Nephron (organoid): Measurements from ENCODE around the gene LRRTM4.
"Not testable (repeated sequence)": the region's sequence is repeated elsewhere in the genome, so short reads cannot be mapped to it uniquely, and the experiment has no call there.

Experiments used
- H3K27ac Mint-ChIP-seq, 3 experiments: 2 replicates each; pipeline ENCODE4 v1.8.0; 2020; ENCODE audit warnings: mixed read lengths in 3 of 3, mild to moderate bottlenecking in 2 of 3, moderate library complexity in 1 of 3
- H3K27me3 Mint-ChIP-seq: 2 replicates; pipeline ENCODE4 v1.8.0; 2021; ENCODE audit warnings: low read depth, mild to moderate bottlenecking, moderate library complexity, mixed read lengths
- H3K36me3 Mint-ChIP-seq: 2 replicates; pipeline ENCODE4 v1.8.0; 2020; ENCODE audit warnings: low read depth, mixed read lengths
- H3K4me1 Mint-ChIP-seq: 2 replicates; pipeline ENCODE4 v1.8.0; 2020; ENCODE audit warnings: mixed read lengths
- H3K4me3 Mint-ChIP-seq, 3 experiments: 2 replicates each; pipeline ENCODE4 v1.8.0; 2020; ENCODE audit warnings: mild to moderate bottlenecking in 3 of 3, mixed read lengths in 3 of 3, moderate library complexity in 2 of 3
- H3K9me3 Mint-ChIP-seq: 2 replicates; pipeline ENCODE4 v1.8.0; 2020; ENCODE audit warnings: mixed read lengths
- CTCF ChIP-seq, 3 experiments: fragments of 200-600 bp; sonication (generic); IDR thresholded peaks; one replicate each; pipeline ENCODE4 v1.5.0; 2021; ENCODE audit warnings: antibody characterized with exemption in 3 of 3; ENCODE audit not compliant: unreplicated experiment in 3 of 3

The LRRTM4 gene

DNA sequence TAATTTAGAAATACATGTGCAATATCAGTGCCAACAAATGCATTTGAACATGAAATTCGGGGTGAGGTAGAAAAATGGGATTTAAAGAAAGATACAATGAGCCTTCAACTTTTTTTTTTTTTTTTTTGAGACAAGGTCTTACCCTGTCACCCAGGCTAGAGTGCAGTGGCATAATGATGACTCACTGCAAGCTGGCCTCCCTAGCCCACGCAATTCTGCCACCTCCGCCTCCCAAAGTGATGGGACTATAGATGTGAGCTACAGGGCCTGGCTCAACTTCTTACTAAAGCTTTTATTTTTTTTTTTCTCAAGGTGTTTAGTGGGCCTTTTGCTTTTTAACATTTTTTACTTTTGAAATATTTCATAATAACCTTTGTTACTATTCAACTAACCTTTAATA lies 365.6 kb downstream of the LRRTM4 start:
- Mint-ChIP-seq H3K36me3 (no peaks in the 10 kb centered on the region), H3K4me1 (peaks cover 5% of the 10 kb centered on the region), H3K27me3 (no peaks in the 10 kb centered on the region), H3K4me3 (no peak overlapping the region), H3K27ac (no peak overlapping the region), H3K9me3 (no peaks in the 10 kb centered on the region)
- TF ChIP-seq CTCF (IDR thresholded peaks at IDR 0.05; ENCODE audit: unreplicated experiment in 3 of 3): no peak

DNA sequence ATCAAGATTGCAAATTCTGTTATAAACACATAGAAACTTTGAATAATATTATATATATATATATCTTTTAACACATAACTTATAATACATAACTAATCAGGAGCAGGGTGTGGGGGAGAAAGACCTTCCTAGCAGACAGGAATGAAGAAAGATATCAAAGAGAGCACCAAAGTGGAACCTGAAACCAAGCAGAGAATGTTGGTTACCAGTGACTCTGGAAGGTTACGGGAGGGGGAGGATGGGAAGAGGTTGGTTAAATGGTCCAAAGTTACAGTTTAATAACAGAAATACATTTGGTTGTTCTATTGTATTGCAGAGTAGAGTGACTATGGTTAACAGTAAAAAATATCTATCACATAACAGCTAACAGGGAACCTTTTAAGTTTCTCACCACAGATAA lies 366.7 kb downstream of the LRRTM4 start:
- no peak for TF ChIP-seq CTCF (IDR thresholded peaks at IDR 0.05; ENCODE audit: unreplicated experiment in 3 of 3)
- Mint-ChIP-seq H3K36me3 (no peaks in the 10 kb centered on the region), H3K27ac (peak overlapping the region; percentile 7 to 65 (median 59)), H3K27me3 (no peaks in the 10 kb centered on the region), H3K4me3 (no peak overlapping the region), H3K4me1 (peaks cover 5% of the 10 kb centered on the region), H3K9me3 (no peaks in the 10 kb centered on the region)

DNA sequence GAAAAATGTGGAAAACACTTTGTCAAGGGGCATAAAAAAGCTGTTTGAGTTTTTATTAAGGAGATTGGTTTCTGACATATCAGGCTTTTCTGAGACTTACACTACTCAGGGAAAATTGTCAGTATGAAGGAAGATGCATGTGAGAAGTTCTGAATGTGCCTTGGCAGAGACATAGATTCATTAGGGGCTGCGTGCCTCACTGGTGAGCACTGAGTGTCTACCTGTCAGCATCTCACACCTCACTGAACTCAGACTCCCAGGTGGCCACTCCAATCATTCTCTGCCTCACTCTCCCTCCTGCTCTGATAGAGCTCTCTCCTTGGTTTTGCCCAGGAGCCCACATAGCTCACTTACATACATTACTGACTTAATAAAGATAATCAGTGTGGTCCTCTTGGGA lies 372.6 kb downstream of the LRRTM4 start:
- H3K27me3 Mint-ChIP-seq: no peaks in the 10 kb centered on the region
- no peak for TF ChIP-seq CTCF (IDR thresholded peaks at IDR 0.05; ENCODE audit: unreplicated experiment in 3 of 3)
- H3K4me3 Mint-ChIP-seq: no peak overlapping the region

GRCh38 chr2:77147153-77147552 lies 375.0 kb downstream of the LRRTM4 start:
- no peaks in the 10 kb centered on the region for H3K27me3 Mint-ChIP-seq
- no peaks in the 10 kb centered on the region for H3K36me3 Mint-ChIP-seq
- H3K27ac Mint-ChIP-seq: no peak overlapping the region
- TF ChIP-seq CTCF (IDR thresholded peaks at IDR 0.05; ENCODE audit: unreplicated experiment in 3 of 3): no peak
- no peaks in the 10 kb centered on the region for H3K4me1 Mint-ChIP-seq
- peaks cover 7% of the 10 kb centered on the region for H3K9me3 Mint-ChIP-seq
- no peak overlapping the region for H3K4me3 Mint-ChIP-seq

More for the DNA sequence above, 372.6 kb downstream of the LRRTM4 start:
- Mint-ChIP-seq H3K27ac (no peak overlapping the region), H3K9me3 (peaks cover 7% of the 10 kb centered on the region), H3K36me3 (no peaks in the 10 kb centered on the region), H3K4me1 (no peaks in the 10 kb centered on the region)

GRCh38 chr2:77144772-77145171 lies 377.4 kb downstream of the LRRTM4 start:
- no peak overlapping the region for H3K4me3 Mint-ChIP-seq
- no peak overlapping the region for H3K27ac Mint-ChIP-seq
- H3K4me1 Mint-ChIP-seq: no peaks in the 10 kb centered on the region
- peaks cover 6% of the 10 kb centered on the region for H3K9me3 Mint-ChIP-seq
- no peak for TF ChIP-seq CTCF (IDR thresholded peaks at IDR 0.05; ENCODE audit: unreplicated experiment in 3 of 3)
- H3K27me3 Mint-ChIP-seq: no peaks in the 10 kb centered on the region
- H3K36me3 Mint-ChIP-seq: no peaks in the 10 kb centered on the region

DNA sequence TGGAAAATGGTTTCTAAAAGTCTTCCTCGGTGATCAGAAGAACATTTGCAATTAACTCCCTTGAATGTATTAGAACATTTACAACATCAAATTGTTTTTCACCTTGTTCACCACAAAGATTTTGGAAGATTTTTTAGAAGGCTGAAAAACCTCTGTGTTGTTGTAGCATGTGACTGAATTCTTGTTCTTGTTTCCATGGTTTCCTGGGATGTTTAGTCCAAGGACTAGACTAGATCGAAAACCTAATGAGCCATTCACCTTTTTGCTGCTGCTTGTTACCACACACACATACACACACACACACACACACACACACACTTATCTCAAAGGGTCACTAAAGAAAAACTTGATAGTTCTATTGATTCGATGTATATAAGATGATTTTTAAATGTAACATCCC lies 380.0 kb downstream of the LRRTM4 start:
- peaks cover 21% of the 10 kb centered on the region for H3K9me3 Mint-ChIP-seq
- no peak overlapping the region for H3K4me3 Mint-ChIP-seq
- TF ChIP-seq CTCF (IDR thresholded peaks at IDR 0.05; ENCODE audit: unreplicated experiment in 3 of 3): no peak
- H3K4me1 Mint-ChIP-seq: no peaks in the 10 kb centered on the region
- H3K36me3 Mint-ChIP-seq: no peaks in the 10 kb centered on the region
- no peak overlapping the region for H3K27ac Mint-ChIP-seq
- H3K27me3 Mint-ChIP-seq: no peaks in the 10 kb centered on the region

DNA sequence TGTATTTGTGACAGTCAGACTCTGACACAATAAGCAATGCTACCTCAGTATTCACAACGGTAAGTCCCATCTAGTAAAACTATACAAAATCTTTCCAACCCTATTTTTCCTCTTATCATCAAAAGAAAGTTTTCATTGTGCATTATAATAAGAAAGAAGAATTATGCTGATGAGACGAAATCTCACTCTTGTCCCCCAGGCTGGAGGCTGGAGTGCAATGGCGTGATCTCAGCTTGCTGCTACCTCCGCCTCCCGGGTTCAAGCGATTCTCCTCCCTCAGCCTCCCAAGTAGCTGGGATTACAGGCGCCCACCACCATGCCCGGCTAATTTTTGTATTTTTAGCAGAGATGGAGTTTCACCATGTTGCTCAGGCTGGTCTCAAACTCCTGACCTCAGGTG lies 393.7 kb downstream of the LRRTM4 start:
- not testable (repeated sequence) for H3K36me3 Mint-ChIP-seq, H3K4me1 Mint-ChIP-seq, H3K4me3 Mint-ChIP-seq, H3K27me3 Mint-ChIP-seq, H3K9me3 Mint-ChIP-seq, H3K27ac Mint-ChIP-seq
